HG03045 (cell line): ENCODE data around the gene MUC4.
"Not testable (repeated sequence)": the region's sequence is repeated elsewhere in the genome, so short reads cannot be mapped to it uniquely, and the experiment has no call there.

Experiments
- ATAC-seq: cut with Tn5 transposase; IDR thresholded peaks from one replicate; pipeline ENCODE4 v1.9.1; 2021; ENCODE audit warnings: mild to moderate bottlenecking, moderate library complexity; ENCODE audit not compliant: unreplicated experiment

Gene MUC4

GRCh38 chr3:195763076-195763830, 48.5 kb downstream of the MUC4 start:
- ATAC-seq: no peak

- ATAC-seq: no peak
Measured at GRCh38 chr3:195762611-195763010, 49.1 kb downstream of the MUC4 start.

DNA sequence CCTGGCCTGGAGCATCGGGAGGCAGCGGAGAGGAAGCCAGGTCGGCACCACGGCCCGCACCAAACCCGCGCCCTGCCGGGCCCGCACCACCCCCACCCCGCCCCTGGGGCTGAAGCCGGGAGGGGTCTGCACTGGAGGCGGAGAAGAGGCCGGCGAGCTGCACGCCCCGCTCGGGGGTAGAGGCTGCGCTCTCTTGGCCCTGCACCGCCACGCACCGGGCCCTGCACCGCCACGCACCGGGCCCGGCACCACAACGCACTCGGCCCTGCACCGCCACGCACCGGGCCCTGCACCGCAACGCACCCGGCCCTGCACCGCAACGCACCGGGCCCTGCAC, 49.5 kb downstream of the MUC4 start:
- ATAC-seq: no peak

GRCh38 chr3:195761567-195762248, 50.0 kb downstream of the MUC4 start:
- ATAC-seq: no peak

DNA sequence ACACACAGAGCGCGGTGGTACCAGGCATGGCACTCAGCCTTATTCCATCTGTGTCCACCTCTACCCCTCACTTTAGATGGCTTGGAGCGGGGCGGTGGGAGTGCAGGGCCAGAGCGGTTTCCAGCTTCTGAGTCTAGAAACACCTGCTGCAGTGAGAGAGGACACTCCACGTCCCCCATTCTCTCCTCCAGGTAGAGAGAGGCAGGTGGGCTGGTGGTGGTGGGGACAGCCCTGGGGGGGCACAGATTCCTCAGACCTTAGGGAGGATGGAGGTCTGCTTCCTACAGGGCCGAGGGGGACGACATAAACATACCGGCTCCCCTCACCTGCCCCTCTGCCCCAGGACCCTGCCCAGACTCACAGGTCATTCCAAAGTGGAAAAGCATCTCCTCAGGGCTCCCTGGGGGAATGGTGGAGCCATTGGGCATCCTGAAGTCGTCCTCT, 50.6 kb downstream of the MUC4 start:
- ATAC-seq: no peak

DNA sequence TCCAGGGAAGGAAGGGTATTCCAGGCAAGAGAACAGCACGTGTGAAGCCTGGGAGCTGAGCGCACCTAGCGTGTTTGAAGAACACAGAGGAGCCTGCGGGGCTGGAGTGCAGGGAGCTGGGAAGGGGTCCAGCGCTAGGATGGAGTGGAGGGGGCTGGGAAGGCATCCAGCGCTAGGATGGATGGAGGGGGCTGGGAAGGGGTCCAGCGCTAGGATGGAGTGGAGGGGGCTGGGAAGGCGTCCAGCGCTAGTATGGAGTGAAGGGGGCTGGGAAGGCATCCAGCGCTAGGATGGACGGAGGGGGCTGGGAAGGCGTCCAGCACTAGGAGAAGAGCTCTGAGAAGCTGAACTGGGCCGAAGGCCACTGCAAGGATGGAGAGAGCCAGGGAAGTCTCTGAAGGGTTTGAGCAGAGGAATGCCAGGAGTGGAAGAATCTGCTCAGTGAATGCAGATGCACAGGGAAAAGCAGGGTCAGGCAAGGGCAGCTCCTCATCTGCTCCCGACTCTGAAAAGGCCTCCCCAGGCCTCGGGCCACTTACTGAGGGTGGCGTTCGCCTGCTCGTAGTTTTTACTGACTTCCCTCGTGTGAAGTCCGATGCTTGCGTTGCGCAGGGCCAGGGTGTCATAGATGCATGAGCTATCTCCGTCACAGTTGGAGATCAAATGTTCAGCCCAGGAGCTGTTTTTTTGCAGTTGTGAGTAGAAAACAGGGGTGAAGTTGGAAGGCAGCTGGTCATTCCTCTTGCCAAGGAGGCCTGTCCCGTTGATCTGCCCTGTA, 51.2 kb downstream of the MUC4 start:
- ATAC-seq: no peak

DNA sequence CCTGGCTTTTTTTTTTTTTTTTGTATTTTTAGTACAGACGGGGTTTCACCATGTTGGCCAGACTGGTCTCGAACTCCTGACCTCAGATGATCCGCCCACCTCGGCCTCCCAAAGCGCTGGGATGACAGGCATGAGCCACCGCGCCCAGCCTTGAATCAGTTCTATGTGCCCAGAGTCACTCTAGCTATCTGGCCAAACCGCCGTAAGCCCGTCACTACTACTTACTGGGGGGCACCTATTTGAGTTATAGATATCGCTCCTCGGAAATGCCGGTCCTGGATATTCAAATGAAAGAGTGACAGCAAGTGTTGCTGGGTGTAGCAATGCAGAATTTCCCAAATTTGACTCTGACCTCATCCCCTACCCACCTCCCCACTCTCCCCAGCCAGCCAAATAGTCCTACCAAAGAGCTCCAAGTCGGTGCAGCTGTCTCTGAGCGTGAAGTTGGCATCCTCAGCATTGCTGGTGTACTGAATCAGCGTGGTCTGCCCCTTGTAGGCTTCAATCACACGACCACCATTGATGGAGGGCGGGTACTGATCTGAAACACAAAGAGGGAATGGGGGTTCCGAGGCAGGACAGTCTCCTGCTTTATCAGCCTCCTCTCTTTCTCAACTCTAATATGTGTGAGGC, 52.9 kb downstream of the MUC4 start:
- no peak for ATAC-seq

DNA sequence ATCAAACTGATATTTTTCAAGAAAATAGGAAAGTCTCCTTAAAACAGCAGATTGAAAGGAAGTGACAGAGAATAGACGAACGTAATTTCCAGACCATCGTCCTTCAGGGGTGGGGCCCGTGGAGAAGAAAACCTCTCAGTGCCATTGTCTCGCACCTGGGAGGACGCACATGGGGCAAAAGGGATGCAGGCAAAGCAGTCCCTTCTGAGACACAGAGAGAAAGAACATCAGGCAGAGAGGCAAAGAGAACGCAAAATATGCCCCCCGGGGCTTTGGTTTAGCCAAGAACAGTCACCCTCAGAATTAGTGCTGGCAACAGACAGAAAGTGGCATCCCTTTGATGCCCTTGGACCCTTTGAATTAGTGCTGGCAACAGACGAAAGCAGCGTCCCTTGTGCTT, 53.9 kb downstream of the MUC4 start:
- no peak for ATAC-seq

DNA sequence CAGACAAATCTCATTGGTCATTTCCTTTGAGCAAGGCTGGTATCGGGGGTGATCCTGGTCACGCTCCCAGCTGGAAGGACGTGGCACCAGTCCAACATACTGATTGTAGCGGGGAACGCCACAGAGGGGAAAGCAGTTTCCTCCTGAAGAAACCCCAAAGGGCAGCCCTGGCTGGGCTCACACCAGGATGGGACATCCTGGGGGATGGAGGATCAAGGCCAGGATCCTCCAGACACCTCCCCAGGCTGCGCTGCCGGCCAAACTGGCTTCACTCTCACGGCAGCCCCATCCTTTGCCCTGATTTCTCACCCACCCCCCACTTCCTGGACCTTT, 54.3 kb downstream of the MUC4 start:
- no peak for ATAC-seq

DNA sequence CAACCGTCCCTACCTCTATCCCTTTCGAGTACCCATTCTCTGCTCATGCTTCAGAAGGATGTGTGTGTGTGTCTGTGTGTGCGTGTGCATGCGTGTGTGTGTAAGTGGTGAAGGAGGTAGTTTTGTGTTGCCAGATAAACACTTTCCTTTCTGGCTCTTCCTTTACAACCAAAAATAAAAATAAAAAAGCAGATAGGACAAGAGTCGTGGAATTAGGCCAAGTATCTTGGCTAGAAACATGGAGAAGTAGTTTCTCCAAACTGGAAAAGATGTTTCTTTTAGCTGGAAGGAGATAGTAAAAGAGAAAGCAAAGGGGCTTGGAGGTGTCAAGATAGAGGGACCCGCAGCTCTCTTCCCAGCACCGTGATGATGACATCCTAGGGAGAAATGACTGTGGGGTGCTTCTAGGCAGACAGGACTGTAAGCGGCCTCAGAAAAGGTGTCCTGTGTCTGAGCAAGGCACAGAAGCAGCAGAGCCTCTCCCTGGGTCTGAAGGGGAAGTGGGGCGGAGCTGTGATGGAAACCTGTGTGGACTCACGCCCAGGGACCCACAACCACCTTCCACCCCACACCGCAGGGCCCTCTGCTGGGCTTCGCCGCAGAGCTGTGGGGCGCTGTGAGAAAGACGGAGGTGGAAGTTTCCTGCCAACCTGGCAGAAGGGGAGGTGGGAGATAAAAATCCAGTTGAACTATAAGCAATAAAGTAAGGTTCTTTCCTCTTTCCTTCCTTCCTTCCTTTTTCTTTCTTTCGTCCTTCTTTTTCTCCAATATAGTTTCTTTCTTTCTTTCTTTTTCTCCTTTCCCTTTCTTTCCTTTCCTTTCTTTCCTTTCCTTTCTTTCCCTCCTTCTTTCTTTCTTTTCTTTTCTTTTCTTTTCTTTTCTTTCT, 55.7 kb downstream of the MUC4 start:
- no peak for ATAC-seq

GRCh38 chr3:195755391-195755790, 56.3 kb downstream of the MUC4 start:
- no peak for ATAC-seq

DNA sequence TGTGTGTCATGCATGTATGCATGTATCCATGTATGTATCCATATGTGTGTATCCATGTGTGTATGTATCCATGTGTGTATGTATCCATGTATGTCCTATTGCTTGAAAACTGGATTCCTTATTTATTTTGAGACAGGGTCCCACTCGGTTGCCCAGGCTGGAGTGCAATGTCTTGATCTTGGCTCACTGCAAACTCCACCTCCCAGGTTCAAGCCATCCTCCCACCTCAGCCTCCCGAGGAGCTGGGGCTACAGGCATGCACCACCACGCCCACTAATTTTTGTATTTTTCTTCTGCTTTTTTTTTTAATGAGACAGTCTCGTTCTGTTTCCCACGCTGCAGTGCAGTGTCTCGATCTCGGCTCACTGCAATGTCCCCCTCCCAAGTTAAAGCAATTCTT, 56.8 kb downstream of the MUC4 start:
- no peak for ATAC-seq

GRCh38 chr3:195754141-195754540, 57.6 kb downstream of the MUC4 start:
- ATAC-seq: no peak

GRCh38 chr3:195753581-195753980, 58.1 kb downstream of the MUC4 start:
- no peak for ATAC-seq

GRCh38 chr3:195752546-195753331, 59.0 kb downstream of the MUC4 start:
- ATAC-seq: no peak

DNA sequence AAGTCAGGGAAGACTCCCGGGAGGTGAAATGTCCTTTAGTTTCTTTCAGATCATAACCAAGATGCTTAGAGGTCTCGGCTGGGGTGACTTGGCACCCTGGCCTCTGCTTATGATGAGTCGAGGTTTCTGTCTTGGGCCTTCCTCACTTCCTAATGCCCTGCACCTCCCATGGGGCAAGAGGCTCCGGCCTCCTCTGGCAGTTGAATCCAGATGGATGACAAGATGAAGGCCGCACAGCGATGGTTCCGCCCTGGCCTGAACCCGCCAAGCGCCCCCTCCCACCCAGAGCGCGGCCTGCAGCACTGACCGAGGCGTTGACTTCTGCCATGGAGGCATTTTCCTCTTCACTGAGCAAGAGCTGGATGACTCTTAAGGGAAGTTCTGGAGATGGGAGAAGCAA, 59.7 kb downstream of the MUC4 start:
- no peak for ATAC-seq

DNA sequence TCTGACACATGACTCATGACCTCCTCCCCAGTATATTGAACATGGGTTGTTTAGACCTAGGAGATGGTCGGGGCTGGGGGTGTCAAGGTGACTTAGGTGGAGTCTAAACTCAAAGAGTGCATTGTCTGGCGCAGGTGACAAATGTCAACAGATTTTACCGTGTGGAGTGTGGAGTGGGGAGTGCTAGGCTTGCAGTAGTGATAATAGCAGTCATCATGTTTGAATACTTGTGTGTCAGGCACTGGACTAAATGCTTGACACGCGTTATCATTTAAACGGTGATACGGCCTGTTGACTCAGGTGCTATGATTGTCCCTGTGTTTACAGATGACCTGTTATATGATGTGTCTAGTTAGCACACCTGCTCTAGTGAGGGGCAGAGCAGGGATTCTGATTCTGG, 60.2 kb downstream of the MUC4 start:
- no peak for ATAC-seq

- ATAC-seq: no peak
Measured at GRCh38 chr3:195750797-195751520, 60.8 kb downstream of the MUC4 start.

DNA sequence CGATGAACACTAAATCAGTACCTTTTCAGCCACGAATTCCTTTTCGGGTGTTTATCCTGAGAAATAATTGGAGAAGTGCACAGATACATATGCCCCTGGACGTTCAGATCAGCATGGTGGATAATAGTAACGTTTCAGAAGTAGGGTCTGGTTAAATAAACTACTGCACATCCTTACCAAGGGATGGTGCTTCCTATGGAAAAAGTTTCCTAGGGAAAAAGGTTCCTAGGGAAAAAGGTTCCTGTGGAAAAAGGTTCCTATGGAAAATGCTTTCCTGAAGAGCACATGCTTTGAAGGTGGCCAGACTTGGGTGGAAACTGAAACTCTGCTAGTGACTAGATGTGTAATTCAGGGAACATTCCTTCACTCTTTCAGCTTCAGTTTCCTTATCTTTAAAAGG, 62.6 kb downstream of the MUC4 start:
- ATAC-seq: not testable (repeated sequence)
